Activated CD8-positive, alpha-beta T cell treated with anti-CD3 and anti-CD28 coated beads, Interleukin-2, amount 10 ng/mL, durations not matched to agents 7 days and 5 days (primary cell): Measurements from ENCODE around the gene CLDN18. TPM values are rescaled to one million over a fixed set of nuclear protein-coding genes. Genes with fewer than 3 reads are reported as not detected.

ENCODE experiments used
- ATAC-seq: fragments of 150-1000 bp; cut with Tn5 transposase; one replicate; pipeline ENCODE4 v1.10.0; 2021; ENCODE audit warnings: moderate library complexity
- CTCF ChIA-PET: fragments of 350-600 bp; sonication (Branson Sonifier 250); formaldehyde crosslinking; loops from one replicate; lab custom pipeline; 2021; ENCODE audit warnings: antibody characterized with exemption; lab: Charles Lee
- POLR2A ChIA-PET: fragments of 350-600 bp; sonication (Branson Sonifier 250); formaldehyde crosslinking; loops from one replicate; lab custom pipeline; 2021; ENCODE audit warnings: antibody characterized with exemption; lab: Charles Lee
- DNase-seq: peaks from one replicate; pipeline ENCODE4 v3.0.0-alpha.2; 2020
- H3K27ac Mint-ChIP-seq: one replicate; pipeline ENCODE4 v1.8.0; 2021; ENCODE audit warnings: mild to moderate bottlenecking, mixed read lengths
- H3K27me3 Mint-ChIP-seq: one replicate; pipeline ENCODE4 v1.8.0; 2021; ENCODE audit warnings: low read depth, mixed read lengths
- H3K36me3 Mint-ChIP-seq: one replicate; pipeline ENCODE4 v1.8.0; 2021; ENCODE audit warnings: low read depth, mixed read lengths
- H3K4me1 Mint-ChIP-seq: one replicate; pipeline ENCODE4 v1.8.0; 2021; ENCODE audit warnings: low read depth, mixed read lengths
- H3K4me3 Mint-ChIP-seq: one replicate; pipeline ENCODE4 v1.8.0; 2021; ENCODE audit warnings: mild to moderate bottlenecking, mixed read lengths
- H3K9me3 Mint-ChIP-seq: one replicate; pipeline ENCODE4 v1.8.0; 2022; ENCODE audit warnings: mixed read lengths; ENCODE audit not compliant: insufficient read depth
- total RNA-seq, 2 experiments: library from RNA; stranded (reverse); gene quantifications; one replicate each; pipeline ENCODE4 v1.2.3, GENCODE V29; 2021

The CLDN18 gene
- total RNA-seq, 2 experiments from 2014 or later, result not detected

GRCh38 chr3:138030734-138031280 lies 20.8 kb downstream of the CLDN18 start:
- Mint-ChIP-seq H3K27ac (no peak overlapping the region), H3K4me1 (no peaks in the 10 kb centered on the region), H3K4me3 (no peak overlapping the region), H3K27me3 (peaks cover 10% of the 10 kb centered on the region), H3K9me3 (no peaks in the 10 kb centered on the region), H3K36me3 (no peaks in the 10 kb centered on the region)
- ChIA-PET CTCF (no interaction called here), POLR2A (no interaction called here)
- no peak for DNase-seq
- no peak for ATAC-seq

- POLR2A ChIA-PET, result no interaction called here
These were observed 21.6 kb downstream of the CLDN18 start for GRCh38 chr3:138031536-138031935.

GRCh38 chr3:138032567-138032966 lies 22.6 kb downstream of the CLDN18 start:
- Mint-ChIP-seq H3K9me3 (no peaks in the 10 kb centered on the region), H3K4me3 (no peak overlapping the region), H3K4me1 (no peaks in the 10 kb centered on the region), H3K27me3 (peaks cover 9% of the 10 kb centered on the region), H3K27ac (no peak overlapping the region), H3K36me3 (no peaks in the 10 kb centered on the region)
- no peak for DNase-seq
- CTCF ChIA-PET, result no interaction called here
- POLR2A ChIA-PET, result no interaction called here
- no peak for ATAC-seq

More at GRCh38 chr3:138031536-138031935, 21.6 kb downstream of the CLDN18 start:
- H3K4me3 Mint-ChIP-seq, result no peak overlapping the region
- H3K36me3 Mint-ChIP-seq, result no peaks in the 10 kb centered on the region
- H3K27ac Mint-ChIP-seq, result no peak overlapping the region
- DNase-seq (no peak), ATAC-seq (no peak)
- CTCF ChIA-PET, result no interaction called here
- no peaks in the 10 kb centered on the region for H3K4me1 Mint-ChIP-seq
- H3K27me3 Mint-ChIP-seq, result peaks cover 8% of the 10 kb centered on the region
- no peaks in the 10 kb centered on the region for H3K9me3 Mint-ChIP-seq

- no peaks in the 10 kb centered on the region for H3K4me1 Mint-ChIP-seq
- POLR2A ChIA-PET, result no interaction called here
- no peak overlapping the region for H3K4me3 Mint-ChIP-seq
- no peaks in the 10 kb centered on the region for H3K36me3 Mint-ChIP-seq
- ATAC-seq, result no peak
- no peak for DNase-seq
- H3K27ac Mint-ChIP-seq, result no peak overlapping the region
- no peaks in the 10 kb centered on the region for H3K9me3 Mint-ChIP-seq
- CTCF ChIA-PET, result no interaction called here
- H3K27me3 Mint-ChIP-seq, result peaks cover 9% of the 10 kb centered on the region
These were observed 23.3 kb downstream of the CLDN18 start for GRCh38 chr3:138033202-138033691.

GRCh38 chr3:138034918-138035317 lies 25.0 kb downstream of the CLDN18 start:
- Mint-ChIP-seq H3K4me3 (no peak overlapping the region), H3K36me3 (no peaks in the 10 kb centered on the region), H3K27me3 (peaks cover 15% of the 10 kb centered on the region), H3K27ac (no peak overlapping the region), H3K9me3 (no peaks in the 10 kb centered on the region), H3K4me1 (no peaks in the 10 kb centered on the region)
- ATAC-seq (no peak), DNase-seq (no peak)
- CTCF ChIA-PET, result interaction anchor here (0.9 kb wide), 1 partner anchor 11 kb away, joined by 3 read pairs; no protein-coding TSS in a partner anchor
- POLR2A ChIA-PET, result no interaction called here

GRCh38 chr3:138036572-138036971 lies 26.6 kb downstream of the CLDN18 start:
- no peak for ATAC-seq
- POLR2A ChIA-PET, result no interaction called here
- no peaks in the 10 kb centered on the region for H3K4me1 Mint-ChIP-seq
- no peak overlapping the region for H3K4me3 Mint-ChIP-seq
- no peaks in the 10 kb centered on the region for H3K9me3 Mint-ChIP-seq
- H3K27ac Mint-ChIP-seq, result no peak overlapping the region
- CTCF ChIA-PET, result no interaction called here
- no peaks in the 10 kb centered on the region for H3K36me3 Mint-ChIP-seq
- no peak for DNase-seq
- H3K27me3 Mint-ChIP-seq, result peaks cover 29% of the 10 kb centered on the region

- no peak for DNase-seq
- ATAC-seq, result no peak
- POLR2A ChIA-PET, result no interaction called here
- Mint-ChIP-seq H3K36me3 (no peaks in the 10 kb centered on the region), H3K4me3 (no peak overlapping the region), H3K9me3 (no peaks in the 10 kb centered on the region), H3K4me1 (no peaks in the 10 kb centered on the region), H3K27me3 (peaks cover 36% of the 10 kb centered on the region), H3K27ac (no peak overlapping the region)
- CTCF ChIA-PET, result interaction anchor here (1.5 kb wide), 1 partner anchor 80 kb away, joined by 4 read pairs; no protein-coding TSS in a partner anchor
These were observed 28.9 kb downstream of the CLDN18 start for GRCh38 chr3:138038725-138039462.

GRCh38 chr3:138042043-138042442 lies 32.1 kb downstream of the CLDN18 start:
- no peaks in the 10 kb centered on the region for H3K4me1 Mint-ChIP-seq
- no peaks in the 10 kb centered on the region for H3K9me3 Mint-ChIP-seq
- ATAC-seq (no peak), DNase-seq (no peak)
- no peak overlapping the region for H3K27ac Mint-ChIP-seq
- H3K36me3 Mint-ChIP-seq, result no peaks in the 10 kb centered on the region
- ChIA-PET CTCF (interaction anchor here (0.6 to 2.1 kb wide), 2 partner anchors 10 to 77 kb away, joined by 3 to 5 read pairs; no protein-coding TSS in a partner anchor), POLR2A (no interaction called here)
- no peak overlapping the region for H3K4me3 Mint-ChIP-seq
- peaks cover 33% of the 10 kb centered on the region for H3K27me3 Mint-ChIP-seq

GRCh38 chr3:138043266-138044029 lies 33.5 kb downstream of the CLDN18 start:
- Mint-ChIP-seq H3K27me3 (peaks cover 33% of the 10 kb centered on the region), H3K9me3 (no peaks in the 10 kb centered on the region), H3K4me1 (no peaks in the 10 kb centered on the region), H3K4me3 (no peak overlapping the region), H3K27ac (no peak overlapping the region), H3K36me3 (no peaks in the 10 kb centered on the region)
- ChIA-PET CTCF (interaction anchor here (2.1 kb wide), 1 partner anchor 9 kb away, joined by 5 read pairs; no protein-coding TSS in a partner anchor), POLR2A (no interaction called here)
- DNase-seq (no peak), ATAC-seq (no peak)

GRCh38 chr3:138046085-138046484 lies 36.1 kb downstream of the CLDN18 start:
- ChIA-PET POLR2A (no interaction called here), CTCF (interaction anchor here (0.9 kb wide), 1 partner anchor 11 kb away, joined by 3 read pairs; no protein-coding TSS in a partner anchor)
- ATAC-seq, result no peak
- Mint-ChIP-seq H3K4me1 (no peaks in the 10 kb centered on the region), H3K27me3 (peaks cover 19% of the 10 kb centered on the region), H3K36me3 (no peaks in the 10 kb centered on the region), H3K27ac (no peak overlapping the region), H3K4me3 (no peak overlapping the region), H3K9me3 (no peaks in the 10 kb centered on the region)
- DNase-seq, result no peak

- no peak for ATAC-seq
These were observed 37.0 kb downstream of the CLDN18 start for GRCh38 chr3:138046955-138047354.

More at GRCh38 chr3:138046955-138047354, 37.0 kb downstream of the CLDN18 start:
- POLR2A ChIA-PET, result no interaction called here
- no peak overlapping the region for H3K27ac Mint-ChIP-seq
- H3K4me1 Mint-ChIP-seq, result no peaks in the 10 kb centered on the region
- CTCF ChIA-PET, result no interaction called here
- H3K4me3 Mint-ChIP-seq, result no peak overlapping the region
- H3K9me3 Mint-ChIP-seq, result no peaks in the 10 kb centered on the region
- no peak for DNase-seq
- H3K36me3 Mint-ChIP-seq, result no peaks in the 10 kb centered on the region
- peaks cover 14% of the 10 kb centered on the region for H3K27me3 Mint-ChIP-seq
